Stimulated activated CD4-positive, alpha-beta T cell treated with anti-CD3 and anti-CD28 coated beads, Interleukin-1b, Interleukin-23, amount 100 ng/mL, for 1 hour (primary cell): ENCODE data around the gene PTPN9.
"Not testable (repeated sequence)": the region's sequence is repeated elsewhere in the genome, so short reads cannot be mapped to it uniquely, and the experiment has no call there.

Experiments
- DNase-seq, 2 donors: peaks; one replicate each; pipeline ENCODE4 v3.0.0-alpha.2; 2020; ENCODE audit warnings: low read depth in 2 of 2

PTPN9 gene

GRCh38 chr15:75578948-75579920 is at the start of gene PTPN9:
TSS of gene PTPN9 (minus strand) at chr15:75579315. CDS start at chr15:75578776, 539 bp downstream.
- DNase-seq = peak; percentile 34 to 57

- peak; percentile 82 to 86 for DNase-seq
Observed at GRCh38 chr15:75625542-75626347, 46.6 kb upstream of the PTPN9 start, which contains the start of gene SNUPN. TSS of gene SNUPN (minus strand) at chr15:75625725. CDS start at chr15:75621051, 4,674 bp downstream.

- no peak for DNase-seq
Observed at GRCh38 chr15:75622505-75622904, 43.4 kb upstream of the PTPN9 start.

GRCh38 chr15:75620841-75621391 is 41.8 kb upstream of the PTPN9 start:
- no peak for DNase-seq

GRCh38 chr15:75620058-75620820 is 41.1 kb upstream of the PTPN9 start:
- no peak for DNase-seq

- DNase-seq = no peak
Observed at GRCh38 chr15:75616766-75617165, 37.7 kb upstream of the PTPN9 start.

- DNase-seq = no peak
Observed at GRCh38 chr15:75606711-75607699, 27.9 kb upstream of the PTPN9 start.

- no peak for DNase-seq
Observed at GRCh38 chr15:75606026-75606425, 26.9 kb upstream of the PTPN9 start.

- DNase-seq = no peak
Observed at GRCh38 chr15:75599401-75599800, 20.3 kb upstream of the PTPN9 start.

- no peak for DNase-seq
Observed at GRCh38 chr15:75598361-75598760, 19.2 kb upstream of the PTPN9 start.

- DNase-seq = no peak
Observed at GRCh38 chr15:75597667-75598341, 18.7 kb upstream of the PTPN9 start.

- DNase-seq = no peak
Observed at GRCh38 chr15:75596703-75597345, 17.7 kb upstream of the PTPN9 start.

GRCh38 chr15:75594276-75594675 is 15.2 kb upstream of the PTPN9 start:
- DNase-seq = no peak

- no peak for DNase-seq
Observed at GRCh38 chr15:75591655-75592364, 12.7 kb upstream of the PTPN9 start.

- DNase-seq = no peak
Observed at GRCh38 chr15:75590239-75590638, 11.1 kb upstream of the PTPN9 start.

- no peak for DNase-seq
Observed at GRCh38 chr15:75589071-75589470, 10.0 kb upstream of the PTPN9 start.

- not testable (repeated sequence) for DNase-seq
Observed at GRCh38 chr15:75586422-75586821, 7.3 kb upstream of the PTPN9 start.

GRCh38 chr15:75584121-75584520 is 5.0 kb upstream of the PTPN9 start:
- DNase-seq = no peak
